ENCODE measurements around the gene IKZF1. TPM values are rescaled to one million over a fixed set of nuclear protein-coding genes. Genes with fewer than 3 reads are reported as not detected.

Gene IKZF1
- total RNA-seq, 4 donors from 2014 or later = 0.22 to 3.6 (median 1.9) TPM

DNA sequence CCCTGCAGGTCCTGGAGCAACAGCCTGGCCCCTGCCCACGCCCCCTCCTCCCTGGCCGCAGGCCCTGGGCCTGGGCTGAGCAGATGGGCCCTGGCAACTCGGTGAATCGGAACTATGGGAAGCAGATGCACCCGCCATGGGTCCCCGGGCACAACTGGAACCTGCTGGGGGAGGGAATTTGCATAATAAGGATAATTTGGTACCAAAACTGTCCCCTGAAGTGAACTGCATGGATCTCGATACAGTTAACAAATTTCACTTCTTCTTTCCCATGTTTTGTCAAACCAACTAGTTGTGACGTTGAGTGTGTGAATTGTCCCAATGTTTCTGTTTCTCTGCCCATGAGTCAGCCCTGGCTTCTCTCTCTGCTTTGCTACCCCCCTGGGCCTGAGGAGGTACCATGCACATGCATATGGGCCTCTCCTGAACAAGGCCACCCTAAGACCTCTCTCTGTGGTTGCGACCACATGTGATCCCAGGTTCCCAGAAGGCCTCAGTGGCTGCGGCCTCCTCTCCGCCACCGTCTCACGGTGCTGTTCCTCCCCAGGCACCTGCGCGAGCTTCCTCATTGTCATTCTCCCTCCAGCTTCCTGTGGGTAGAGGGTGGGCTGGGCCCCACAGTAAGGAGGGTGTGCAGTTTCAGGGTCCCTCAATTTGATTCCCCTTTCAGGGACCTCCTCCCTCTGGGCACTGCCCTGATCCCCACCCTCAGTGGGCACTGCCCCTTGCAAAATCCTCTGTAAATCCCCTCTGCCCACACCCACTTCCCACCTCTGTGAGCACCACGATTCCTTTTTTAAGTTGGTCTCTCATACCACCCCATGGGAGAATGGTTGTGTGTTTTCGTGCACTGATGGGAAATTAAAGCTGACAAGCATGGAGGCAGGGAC lies 105.6 kb downstream of the IKZF1 start:
- intact Hi-C loops (cut with DNase I; ENCODE audit: low total_unique reads) (loop anchor here (10.0 kb wide), 1 partner anchor 205 kb away; no protein-coding TSS in a partner anchor), in situ Hi-C loops (cut with MboI; ENCODE audit: low sequenced_read_pairs in 4 of 4) (loop anchor here in 2 of 4 donors (10.0 to 25.0 kb wide), 2 partner anchors 198 to 205 kb away; no protein-coding TSS in a partner anchor)
- no peak for TF ChIP-seq POLR2A (IDR thresholded peaks at IDR 0.05)
- TF ChIP-seq, protein P1, sequence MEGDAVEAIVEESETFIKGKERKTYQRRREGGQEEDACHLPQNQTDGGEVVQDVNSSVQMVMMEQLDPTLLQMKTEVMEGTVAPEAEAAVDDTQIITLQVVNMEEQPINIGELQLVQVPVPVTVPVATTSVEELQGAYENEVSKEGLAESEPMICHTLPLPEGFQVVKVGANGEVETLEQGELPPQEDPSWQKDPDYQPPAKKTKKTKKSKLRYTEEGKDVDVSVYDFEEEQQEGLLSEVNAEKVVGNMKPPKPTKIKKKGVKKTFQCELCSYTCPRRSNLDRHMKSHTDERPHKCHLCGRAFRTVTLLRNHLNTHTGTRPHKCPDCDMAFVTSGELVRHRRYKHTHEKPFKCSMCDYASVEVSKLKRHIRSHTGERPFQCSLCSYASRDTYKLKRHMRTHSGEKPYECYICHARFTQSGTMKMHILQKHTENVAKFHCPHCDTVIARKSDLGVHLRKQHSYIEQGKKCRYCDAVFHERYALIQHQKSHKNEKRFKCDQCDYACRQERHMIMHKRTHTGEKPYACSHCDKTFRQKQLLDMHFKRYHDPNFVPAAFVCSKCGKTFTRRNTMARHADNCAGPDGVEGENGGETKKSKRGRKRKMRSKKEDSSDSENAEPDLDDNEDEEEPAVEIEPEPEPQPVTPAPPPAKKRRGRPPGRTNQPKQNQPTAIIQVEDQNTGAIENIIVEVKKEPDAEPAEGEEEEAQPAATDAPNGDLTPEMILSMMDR (IDR thresholded peaks at IDR 0.05 in 4 of 5, conservative IDR thresholded peaks at IDR 0.05 in 1 of 5) = no peak
- Histone ChIP-seq H3K4me1 (no peaks in the 10 kb centered on the region), H3K9me3 (no peaks in the 10 kb centered on the region), H3K4me3 (no peak overlapping the region), H3K27me3 (no peaks in the 10 kb centered on the region), H3K27ac (no peak overlapping the region), H3K36me3 (no peaks in the 10 kb centered on the region)
- no peak for DNase-seq
- ATAC-seq = no peak

DNA sequence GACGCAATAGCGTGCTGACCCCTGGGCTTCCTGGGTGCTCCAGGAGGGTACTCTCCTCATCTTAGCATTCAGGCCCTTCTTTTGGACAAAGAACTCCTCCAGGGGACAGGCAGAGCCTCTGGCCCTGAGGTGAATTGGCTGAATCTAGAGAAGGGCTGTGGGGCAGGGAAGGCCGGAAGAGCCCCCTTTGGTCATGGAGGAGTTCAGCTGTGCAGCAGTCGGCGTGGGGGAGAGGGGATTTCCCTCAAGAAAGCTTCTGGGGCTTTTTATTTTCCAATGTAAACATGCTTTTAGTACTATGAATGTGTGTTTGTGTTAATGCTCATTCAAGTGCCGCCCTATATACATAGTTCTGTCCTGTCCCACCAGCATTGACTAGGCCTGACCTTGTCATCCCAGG lies 106.8 kb downstream of the IKZF1 start:
- no peak overlapping the region for H3K4me3 ChIP-seq
- ATAC-seq = no peak
- H3K4me1 ChIP-seq = no peaks in the 10 kb centered on the region
- in situ Hi-C loops (cut with MboI; ENCODE audit: low sequenced_read_pairs in 4 of 4) = loop anchor here in 2 of 4 donors (10.0 to 25.0 kb wide), 2 partner anchors 199 to 207 kb away; no protein-coding TSS in a partner anchor
- H3K36me3 ChIP-seq = no peaks in the 10 kb centered on the region
- no peak overlapping the region for H3K27ac ChIP-seq
- no peak for DNase-seq
- H3K27me3 ChIP-seq = no peaks in the 10 kb centered on the region
- H3K9me3 ChIP-seq = no peaks in the 10 kb centered on the region
- intact Hi-C loops (cut with DNase I; ENCODE audit: low total_unique reads) = loop anchor here (10.0 kb wide), 1 partner anchor 207 kb away; no protein-coding TSS in a partner anchor
- TF ChIP-seq, protein P1 (IDR thresholded peaks at IDR 0.05 in 4 of 5, conservative IDR thresholded peaks at IDR 0.05 in 1 of 5) = no peak
- no peak for TF ChIP-seq POLR2A (IDR thresholded peaks at IDR 0.05)

GRCh38 chr7:50412973-50413372 lies 108.5 kb downstream of the IKZF1 start:
- no peak for ATAC-seq
- no peak for DNase-seq
- Histone ChIP-seq H3K27ac (no peak overlapping the region), H3K36me3 (no peaks in the 10 kb centered on the region), H3K27me3 (no peaks in the 10 kb centered on the region), H3K4me3 (no peak overlapping the region), H3K9me3 (no peaks in the 10 kb centered on the region), H3K4me1 (no peaks in the 10 kb centered on the region)
- intact Hi-C loops (cut with DNase I; ENCODE audit: low total_unique reads) = loop anchor here (10.0 kb wide), 1 partner anchor 208 kb away; no protein-coding TSS in a partner anchor
- no peak for TF ChIP-seq POLR2A (IDR thresholded peaks at IDR 0.05)
- TF ChIP-seq, protein P1 (IDR thresholded peaks at IDR 0.05 in 4 of 5, conservative IDR thresholded peaks at IDR 0.05 in 1 of 5) = no peak
- in situ Hi-C loops (cut with MboI; ENCODE audit: low sequenced_read_pairs in 4 of 4) = loop anchor here in 2 of 4 donors (10.0 to 25.0 kb wide), 2 partner anchors 201 to 208 kb away; no protein-coding TSS in a partner anchor

DNA sequence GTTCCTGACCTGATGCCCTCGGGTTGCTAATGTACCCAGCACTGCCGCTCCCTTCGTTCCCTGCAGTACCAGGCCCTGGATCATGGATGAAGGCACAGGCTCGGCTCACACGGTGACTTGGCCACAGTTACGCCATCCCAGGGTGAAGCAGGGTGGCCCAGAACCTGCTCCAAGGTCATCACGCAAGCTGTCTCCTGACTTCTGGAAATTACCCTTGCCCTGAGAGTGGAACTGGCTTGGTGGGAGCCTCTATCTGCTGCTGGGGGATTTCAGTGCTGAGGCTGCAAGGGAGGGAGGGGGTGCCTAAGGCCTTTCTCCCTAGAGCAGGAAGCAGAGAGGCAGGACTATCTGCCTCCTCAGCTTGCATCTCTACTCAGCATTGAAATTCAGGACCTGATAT lies 109.0 kb downstream of the IKZF1 start:
- Histone ChIP-seq H3K27me3 (no peaks in the 10 kb centered on the region), H3K4me1 (no peaks in the 10 kb centered on the region), H3K36me3 (no peaks in the 10 kb centered on the region), H3K27ac (no peak overlapping the region), H3K4me3 (no peak overlapping the region), H3K9me3 (no peaks in the 10 kb centered on the region)
- ATAC-seq (no peak), DNase-seq (no peak)
- in situ Hi-C loops (cut with MboI; ENCODE audit: low sequenced_read_pairs in 4 of 4) = loop anchor here in 2 of 4 donors (10.0 to 25.0 kb wide), 2 partner anchors 201 to 209 kb away; no protein-coding TSS in a partner anchor
- TF ChIP-seq, protein P1 (IDR thresholded peaks at IDR 0.05 in 4 of 5, conservative IDR thresholded peaks at IDR 0.05 in 1 of 5) = no peak
- TF ChIP-seq POLR2A (IDR thresholded peaks at IDR 0.05) = no peak
- intact Hi-C loops (cut with DNase I; ENCODE audit: low total_unique reads) = loop anchor here (10.0 kb wide), 1 partner anchor 209 kb away; no protein-coding TSS in a partner anchor
